Measurements from ENCODE around the gene DHCR7. TPM values are rescaled to one million over a fixed set of nuclear protein-coding genes. Genes with fewer than 3 reads are reported as not detected.
A peak's percentile ranks its signal among the peaks of the same experiment; 100 is the strongest.

Gene DHCR7
- total and polyA plus RNA-seq, 3 experiments from 2014 or later: 19.6 to 42.8 (median 41.5) TPM

GRCh38 chr11:71458146-71459070, 10.2 kb upstream of the DHCR7 start:
- Mint-ChIP-seq H3K4me3 (peak overlapping the region in 1 of 7 donors; percentile 61), H3K27ac (no peak overlapping the region), H3K36me3 (peaks cover 5 to 90% (median 25%) of the 10 kb centered on the region in 3 donors), H3K9me3 (no peaks in the 10 kb centered on the region), H3K27me3 (no peaks in the 10 kb centered on the region), H3K4me1 (peaks cover 31 to 59% (median 50%) of the 10 kb centered on the region in 3 donors)
- CTCF ChIA-PET: no interaction called here
- no peaks in the 10 kb centered on the region for H3K27me3 ChIP-seq (ENCODE audit: insufficient read depth, low read length, poor library complexity, severe bottlenecking)
- peaks cover 15% of the 10 kb centered on the region for H3K4me1 ChIP-seq (ENCODE audit: insufficient read depth, low read length)
- POLR2A ChIA-PET: no interaction called here
- no peak for DNase-seq
- H3K9me3 ChIP-seq (ENCODE audit: low read length): no peaks in the 10 kb centered on the region
- H3K36me3 ChIP-seq (ENCODE audit: insufficient read depth, low read length): peaks cover 56% of the 10 kb centered on the region
- H3K4me3 ChIP-seq (ENCODE audit: low read length): no peak overlapping the region
- no peak overlapping the region for H3K27ac ChIP-seq (ENCODE audit: low read depth, low read length)

GRCh38 chr11:71456831-71457230, 8.6 kb upstream of the DHCR7 start:
- peak overlapping the region in 1 of 7 donors; percentile 77 for H3K4me3 Mint-ChIP-seq

DNA sequence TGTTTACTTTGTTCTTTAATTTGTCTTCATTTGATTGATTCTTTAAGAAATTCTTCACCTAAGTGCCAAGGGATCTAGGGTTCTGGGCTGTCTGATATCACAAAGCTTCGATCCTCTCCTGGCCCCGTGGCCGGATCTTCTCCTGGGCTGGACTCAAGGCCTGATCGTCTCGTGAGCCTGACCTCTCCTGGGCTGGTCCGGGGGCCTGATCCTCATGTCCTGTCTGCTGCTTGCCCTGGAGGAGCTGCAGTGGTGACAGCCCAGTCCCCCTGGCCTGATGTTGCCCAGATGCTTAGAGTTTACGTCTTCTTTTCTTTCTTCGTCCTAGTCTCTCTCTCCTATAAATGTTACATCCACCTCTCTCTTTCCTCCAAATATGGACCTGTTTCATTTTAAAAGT, 8.1 kb upstream of the DHCR7 start:
- H3K9me3 ChIP-seq (ENCODE audit: low read length): no peaks in the 10 kb centered on the region
- ChIA-PET CTCF (no interaction called here), POLR2A (no interaction called here)
- H3K36me3 ChIP-seq (ENCODE audit: insufficient read depth, low read length): peaks cover 53% of the 10 kb centered on the region
- no peaks in the 10 kb centered on the region for H3K27me3 Mint-ChIP-seq
- H3K27ac ChIP-seq (ENCODE audit: low read depth, low read length): no peak overlapping the region
- no peaks in the 10 kb centered on the region for H3K9me3 Mint-ChIP-seq
- H3K4me3 ChIP-seq (ENCODE audit: low read length): no peak overlapping the region
- H3K36me3 Mint-ChIP-seq: peaks cover 5 to 77% (median 25%) of the 10 kb centered on the region in 3 donors
- peaks cover 25% of the 10 kb centered on the region for H3K4me1 ChIP-seq (ENCODE audit: insufficient read depth, low read length)
- no peaks in the 10 kb centered on the region for H3K27me3 ChIP-seq (ENCODE audit: insufficient read depth, low read length, poor library complexity, severe bottlenecking)
- peak overlapping the region in 5 of 8 donors; percentile 19 to 73 (median 62) for H3K27ac Mint-ChIP-seq
- H3K4me1 Mint-ChIP-seq: peaks cover 45 to 73% (median 64%) of the 10 kb centered on the region in 3 donors
- peak overlapping the region in 1 of 7 donors; percentile 77 for H3K4me3 Mint-ChIP-seq
- no peak for DNase-seq

More at GRCh38 chr11:71456831-71457230, 8.6 kb upstream of the DHCR7 start:
- no peak overlapping the region for H3K27ac ChIP-seq (ENCODE audit: low read depth, low read length)
- DNase-seq: no peak
- H3K27me3 ChIP-seq (ENCODE audit: insufficient read depth, low read length, poor library complexity, severe bottlenecking): no peaks in the 10 kb centered on the region
- H3K4me3 ChIP-seq (ENCODE audit: low read length): no peak overlapping the region
- Mint-ChIP-seq H3K27me3 (no peaks in the 10 kb centered on the region), H3K4me1 (peaks cover 40 to 68% (median 58%) of the 10 kb centered on the region in 3 donors), H3K9me3 (no peaks in the 10 kb centered on the region), H3K36me3 (peaks cover 5 to 82% (median 25%) of the 10 kb centered on the region in 3 donors), H3K27ac (no peak overlapping the region)
- CTCF ChIA-PET: no interaction called here
- H3K36me3 ChIP-seq (ENCODE audit: insufficient read depth, low read length): peaks cover 53% of the 10 kb centered on the region
- peaks cover 20% of the 10 kb centered on the region for H3K4me1 ChIP-seq (ENCODE audit: insufficient read depth, low read length)
- POLR2A ChIA-PET: no interaction called here
- no peaks in the 10 kb centered on the region for H3K9me3 ChIP-seq (ENCODE audit: low read length)

- Histone ChIP-seq H3K36me3 (ENCODE audit: insufficient read depth, low read length) (peaks cover 44% of the 10 kb centered on the region), H3K27me3 (ENCODE audit: insufficient read depth, low read length, poor library complexity, severe bottlenecking) (no peaks in the 10 kb centered on the region), H3K27ac (ENCODE audit: low read depth, low read length) (no peak overlapping the region), H3K4me3 (ENCODE audit: low read length) (no peak overlapping the region), H3K4me1 (ENCODE audit: insufficient read depth, low read length) (peaks cover 38% of the 10 kb centered on the region), H3K9me3 (ENCODE audit: low read length) (no peaks in the 10 kb centered on the region)
- DNase-seq: peak in 4 of 5 donors; percentile 12 to 63 (median 24)
- Mint-ChIP-seq H3K9me3 (no peaks in the 10 kb centered on the region), H3K4me1 (peaks cover 55 to 76% (median 73%) of the 10 kb centered on the region in 3 donors), H3K4me3 (peak overlapping the region; percentile 55 to 96 (median 91)), H3K27ac (peak overlapping the region in 7 of 8 donors; percentile 35 to 97 (median 72)), H3K36me3 (peaks cover 5 to 60% (median 15%) of the 10 kb centered on the region in 3 donors), H3K27me3 (no peaks in the 10 kb centered on the region)
- POLR2A ChIA-PET: no interaction called here
- CTCF ChIA-PET: interaction anchor here (0.9 kb wide), 1 partner anchor 640 kb away, joined by 3 read pairs; no protein-coding TSS in a partner anchor
Measured at GRCh38 chr11:71454470-71455113, 6.4 kb upstream of the DHCR7 start.

- Histone ChIP-seq H3K27me3 (ENCODE audit: insufficient read depth, low read length, poor library complexity, severe bottlenecking) (no peaks in the 10 kb centered on the region), H3K9me3 (ENCODE audit: low read length) (no peaks in the 10 kb centered on the region), H3K4me3 (ENCODE audit: low read length) (peak overlapping the region; percentile 99), H3K27ac (ENCODE audit: low read depth, low read length) (peak overlapping the region; percentile 89), H3K4me1 (ENCODE audit: insufficient read depth, low read length) (peaks cover 43% of the 10 kb centered on the region), H3K36me3 (ENCODE audit: insufficient read depth, low read length) (peaks cover 38% of the 10 kb centered on the region)
- no peaks in the 10 kb centered on the region for H3K9me3 Mint-ChIP-seq
- peak overlapping the region; percentile 91 to 96 (median 93) for H3K4me3 Mint-ChIP-seq
- DNase-seq: no peak
- peaks cover 5 to 57% (median 13%) of the 10 kb centered on the region in 3 donors for H3K36me3 Mint-ChIP-seq
- H3K4me1 Mint-ChIP-seq: peaks cover 61 to 81% (median 80%) of the 10 kb centered on the region in 3 donors
- CTCF ChIA-PET: interaction anchor here (0.9 kb wide), 1 partner anchor 639 kb away, joined by 3 read pairs; no protein-coding TSS in a partner anchor
- POLR2A ChIA-PET: no interaction called here
- H3K27me3 Mint-ChIP-seq: no peaks in the 10 kb centered on the region
- peak overlapping the region; percentile 41 to 97 (median 89) for H3K27ac Mint-ChIP-seq
Measured at GRCh38 chr11:71453918-71454304, 5.7 kb upstream of the DHCR7 start.

DNA sequence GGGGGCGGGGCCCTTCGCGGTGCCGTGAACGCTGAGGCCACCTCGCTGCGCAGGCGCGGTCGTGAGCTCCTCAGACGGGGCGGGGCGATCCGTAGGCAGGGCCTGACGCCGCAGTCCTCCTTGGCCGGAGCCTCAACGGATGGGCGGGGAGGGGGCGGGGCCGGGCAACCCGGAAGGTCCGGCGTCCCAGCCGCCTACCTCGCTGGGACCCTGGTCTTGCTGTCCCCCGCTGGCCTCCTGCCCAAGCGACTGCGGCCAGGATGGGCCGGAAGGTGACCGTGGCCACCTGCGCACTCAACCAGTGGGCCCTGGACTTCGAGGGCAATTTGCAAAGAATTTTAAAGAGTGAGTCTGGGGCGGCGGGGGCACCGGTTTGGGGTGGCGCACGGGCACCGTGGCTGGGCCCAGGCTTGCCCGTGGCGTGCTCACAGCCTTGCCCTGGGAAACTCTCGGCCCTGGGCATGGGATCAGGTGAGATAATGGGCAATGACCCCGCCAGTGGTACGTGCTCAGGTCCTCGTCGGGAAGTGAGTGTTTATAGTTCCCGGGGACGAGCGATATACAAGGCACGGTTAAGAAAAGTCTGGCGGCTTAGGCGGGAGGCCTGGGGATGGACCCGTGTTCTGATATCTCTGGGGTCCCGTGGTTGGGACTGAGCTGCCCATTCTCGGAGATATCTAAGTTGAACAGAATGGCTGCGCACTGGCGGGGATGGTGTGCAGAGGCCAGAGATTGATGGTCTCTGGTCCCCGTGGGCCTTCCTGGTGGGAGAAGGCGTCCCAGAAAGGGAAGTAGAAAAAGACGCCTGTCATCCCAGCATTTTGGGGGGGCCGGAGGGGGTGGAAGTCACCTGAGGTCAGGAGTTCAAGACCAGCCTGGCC, 5.1 kb upstream of the DHCR7 start, which contains the start of gene NADSYN1:
Gene NADSYN1 (plus strand): TSS at position 167 of the 881 bp plus-strand sequence. CDS start 94 bp downstream, at position 261.
- Mint-ChIP-seq H3K4me1 (peaks cover 63 to 84% (median 80%) of the 10 kb centered on the region in 3 donors), H3K9me3 (no peaks in the 10 kb centered on the region), H3K36me3 (peaks cover 5 to 56% (median 13%) of the 10 kb centered on the region in 3 donors), H3K4me3 (peak within 1 kb of the TSS; percentile 91 to 96 (median 93)), H3K27me3 (no peaks in the 10 kb centered on the region), H3K27ac (peak within 1 kb of the TSS; percentile 92 to 99 (median 97))
- Histone ChIP-seq H3K27ac (ENCODE audit: low read depth, low read length) (peak within 1 kb of the TSS; percentile 89), H3K4me1 (ENCODE audit: insufficient read depth, low read length) (peaks cover 43% of the 10 kb centered on the region), H3K9me3 (ENCODE audit: low read length) (no peaks in the 10 kb centered on the region), H3K27me3 (ENCODE audit: insufficient read depth, low read length, poor library complexity, severe bottlenecking) (no peaks in the 10 kb centered on the region), H3K36me3 (ENCODE audit: insufficient read depth, low read length) (peaks cover 32% of the 10 kb centered on the region), H3K4me3 (ENCODE audit: low read length) (peak within 1 kb of the TSS; percentile 99)
- CTCF ChIA-PET: interaction anchor here (0.9 to 1.1 kb wide), 2 partner anchors 14 to 638 kb away, joined by 3 to 4 read pairs; no protein-coding TSS in a partner anchor
- DNase-seq: peak; percentile 86 to 95 (median 95)
- POLR2A ChIA-PET: interaction anchor here (0.5 kb wide), 1 partner anchor 588 kb away, joined by 4 read pairs; no protein-coding TSS in a partner anchor

Measured in CD8-positive, alpha-beta memory T cell (primary cell).